ENCODE data around the gene PTPRH.

PTPRH gene

GRCh38 chr19:55239004-55239403, 29.7 kb upstream of the PTPRH start:
- WGBS (ENCODE audit: insufficient coverage) = 98% methylated on average over 11 of the region's 12 CpGs
- peaks cover 29 to 93% (median 77%) of the 10 kb centered on the region in 4 experiments for H3K36me3 ChIP-seq (ENCODE audit: control insufficient read depth in 4 of 4, insufficient read depth in 4 of 4, low read length in 3 of 4)
- H3K27ac ChIP-seq (ENCODE audit: insufficient read depth in 1 of 2, low read depth in 1 of 2, low read length in 2 of 2, poor library complexity in 1 of 2, severe bottlenecking in 2 of 2) = no peak overlapping the region
- DNase-seq = no peak
- H3K4me1 ChIP-seq (ENCODE audit: control extremely low read depth in 1 of 4, control insufficient read depth in 4 of 4, insufficient read depth in 4 of 4, low read length in 3 of 4) = no peaks in the 10 kb centered on the region
- ChIA-PET POLR2A (no interaction called here), CTCF (no interaction called here)
- H3K9me3 ChIP-seq (ENCODE audit: control extremely low read depth in 1 of 5, control insufficient read depth in 4 of 5, insufficient read depth in 2 of 5, low read depth in 1 of 5, low read length in 4 of 5) = no peaks in the 10 kb centered on the region
- H3K4me3 ChIP-seq (ENCODE audit: control insufficient read depth in 1 of 7, extremely low read depth in 1 of 7, insufficient read depth in 4 of 7, low read depth in 2 of 7, low read length in 6 of 7) = no peak overlapping the region
- H3K27me3 ChIP-seq (replicated peaks in 2 of 5; ENCODE audit: control insufficient read depth in 4 of 5, insufficient read depth in 5 of 5, low read length in 4 of 5) = no peaks in the 10 kb centered on the region

GRCh38 chr19:55238030-55238429, 28.7 kb upstream of the PTPRH start:
- Histone ChIP-seq H3K4me1 (ENCODE audit: control extremely low read depth in 1 of 4, control insufficient read depth in 4 of 4, insufficient read depth in 4 of 4, low read length in 3 of 4) (no peaks in the 10 kb centered on the region), H3K4me3 (ENCODE audit: control insufficient read depth in 1 of 7, extremely low read depth in 1 of 7, insufficient read depth in 4 of 7, low read depth in 2 of 7, low read length in 6 of 7) (no peak overlapping the region), H3K27me3 (replicated peaks in 2 of 5; ENCODE audit: control insufficient read depth in 4 of 5, insufficient read depth in 5 of 5, low read length in 4 of 5) (no peaks in the 10 kb centered on the region), H3K36me3 (ENCODE audit: control insufficient read depth in 4 of 4, insufficient read depth in 4 of 4, low read length in 3 of 4) (peaks cover 33 to 89% (median 76%) of the 10 kb centered on the region in 4 experiments), H3K9me3 (ENCODE audit: control extremely low read depth in 1 of 5, control insufficient read depth in 4 of 5, insufficient read depth in 2 of 5, low read depth in 1 of 5, low read length in 4 of 5) (no peaks in the 10 kb centered on the region), H3K27ac (ENCODE audit: insufficient read depth in 1 of 2, low read depth in 1 of 2, low read length in 2 of 2, poor library complexity in 1 of 2, severe bottlenecking in 2 of 2) (no peak overlapping the region)
- WGBS (ENCODE audit: insufficient coverage) = 100% methylated on average over 8 of the region's 8 CpGs
- ChIA-PET POLR2A (interaction anchor here (0.5 to 1.1 kb wide), 3 partner anchors 20 to 346 kb away, joined by 3 to 4 read pairs (median 4); partner anchors contain the start of gene PPP6R1), CTCF (no interaction called here)
- DNase-seq = no peak

GRCh38 chr19:55232986-55233385, 23.7 kb upstream of the PTPRH start:
- H3K4me1 ChIP-seq (ENCODE audit: control extremely low read depth in 1 of 4, control insufficient read depth in 4 of 4, insufficient read depth in 4 of 4, low read length in 3 of 4) = no peaks in the 10 kb centered on the region
- WGBS (ENCODE audit: insufficient coverage) = 80% methylated on average over 2 of the region's 5 CpGs
- H3K36me3 ChIP-seq (ENCODE audit: control insufficient read depth in 4 of 4, insufficient read depth in 4 of 4, low read length in 3 of 4) = peaks cover 21 to 89% (median 78%) of the 10 kb centered on the region in 4 experiments
- no peak overlapping the region for H3K4me3 ChIP-seq (ENCODE audit: control insufficient read depth in 1 of 7, extremely low read depth in 1 of 7, insufficient read depth in 4 of 7, low read depth in 2 of 7, low read length in 6 of 7)
- ChIA-PET POLR2A (no interaction called here), CTCF (no interaction called here)
- H3K27ac ChIP-seq (ENCODE audit: insufficient read depth in 1 of 2, low read depth in 1 of 2, low read length in 2 of 2, poor library complexity in 1 of 2, severe bottlenecking in 2 of 2) = no peak overlapping the region
- no peak for DNase-seq
- no peaks in the 10 kb centered on the region for H3K9me3 ChIP-seq (ENCODE audit: control extremely low read depth in 1 of 5, control insufficient read depth in 4 of 5, insufficient read depth in 2 of 5, low read depth in 1 of 5, low read length in 4 of 5)
- H3K27me3 ChIP-seq (replicated peaks in 2 of 5; ENCODE audit: control insufficient read depth in 4 of 5, insufficient read depth in 5 of 5, low read length in 4 of 5) = no peaks in the 10 kb centered on the region

- POLR2A ChIA-PET = no interaction called here
Observed at GRCh38 chr19:55232286-55232602, 22.9 kb upstream of the PTPRH start.

GRCh38 chr19:55231391-55232285, 22.3 kb upstream of the PTPRH start:
- Histone ChIP-seq H3K9me3 (ENCODE audit: control extremely low read depth in 1 of 5, control insufficient read depth in 4 of 5, insufficient read depth in 2 of 5, low read depth in 1 of 5, low read length in 4 of 5) (no peaks in the 10 kb centered on the region), H3K4me1 (ENCODE audit: control extremely low read depth in 1 of 4, control insufficient read depth in 4 of 4, insufficient read depth in 4 of 4, low read length in 3 of 4) (no peaks in the 10 kb centered on the region), H3K4me3 (ENCODE audit: control insufficient read depth in 1 of 7, extremely low read depth in 1 of 7, insufficient read depth in 4 of 7, low read depth in 2 of 7, low read length in 6 of 7) (no peak overlapping the region), H3K36me3 (ENCODE audit: control insufficient read depth in 4 of 4, insufficient read depth in 4 of 4, low read length in 3 of 4) (peaks cover 13 to 89% (median 77%) of the 10 kb centered on the region in 4 experiments), H3K27ac (ENCODE audit: insufficient read depth in 1 of 2, low read depth in 1 of 2, low read length in 2 of 2, poor library complexity in 1 of 2, severe bottlenecking in 2 of 2) (no peak overlapping the region), H3K27me3 (replicated peaks in 2 of 5; ENCODE audit: control insufficient read depth in 4 of 5, insufficient read depth in 5 of 5, low read length in 4 of 5) (no peaks in the 10 kb centered on the region)
- whole genome bisulfite sequencing (ENCODE audit: insufficient coverage) = 97% methylated on average over 28 of the region's 30 CpGs
- POLR2A ChIA-PET = interaction anchor here (1.0 kb wide), 1 partner anchor 22 kb away, joined by 3 read pairs; no protein-coding TSS in a partner anchor
- CTCF ChIA-PET = interaction anchor here (1.1 kb wide), 1 partner anchor 10 kb away, joined by 4 read pairs; no protein-coding TSS in a partner anchor
- DNase-seq = no peak

More at GRCh38 chr19:55232286-55232602, 22.9 kb upstream of the PTPRH start:
- no peaks in the 10 kb centered on the region for H3K27me3 ChIP-seq (replicated peaks in 2 of 5; ENCODE audit: control insufficient read depth in 4 of 5, insufficient read depth in 5 of 5, low read length in 4 of 5)
- no peak overlapping the region for H3K27ac ChIP-seq (ENCODE audit: insufficient read depth in 1 of 2, low read depth in 1 of 2, low read length in 2 of 2, poor library complexity in 1 of 2, severe bottlenecking in 2 of 2)
- DNase-seq = no peak
- no peaks in the 10 kb centered on the region for H3K9me3 ChIP-seq (ENCODE audit: control extremely low read depth in 1 of 5, control insufficient read depth in 4 of 5, insufficient read depth in 2 of 5, low read depth in 1 of 5, low read length in 4 of 5)
- no peak overlapping the region for H3K4me3 ChIP-seq (ENCODE audit: control insufficient read depth in 1 of 7, extremely low read depth in 1 of 7, insufficient read depth in 4 of 7, low read depth in 2 of 7, low read length in 6 of 7)
- CTCF ChIA-PET = interaction anchor here (1.1 kb wide), 1 partner anchor 10 kb away, joined by 4 read pairs; no protein-coding TSS in a partner anchor
- no peaks in the 10 kb centered on the region for H3K4me1 ChIP-seq (ENCODE audit: control extremely low read depth in 1 of 4, control insufficient read depth in 4 of 4, insufficient read depth in 4 of 4, low read length in 3 of 4)
- peaks cover 16 to 89% (median 79%) of the 10 kb centered on the region in 4 experiments for H3K36me3 ChIP-seq (ENCODE audit: control insufficient read depth in 4 of 4, insufficient read depth in 4 of 4, low read length in 3 of 4)
- 89% methylated on average over 3 of the region's 12 CpGs for WGBS (ENCODE audit: insufficient coverage)

GRCh38 chr19:55230780-55231179, 21.5 kb upstream of the PTPRH start:
- ChIA-PET CTCF (no interaction called here), POLR2A (no interaction called here)
- H3K36me3 ChIP-seq (ENCODE audit: control insufficient read depth in 4 of 4, insufficient read depth in 4 of 4, low read length in 3 of 4) = peaks cover 13 to 89% (median 76%) of the 10 kb centered on the region in 4 experiments
- H3K9me3 ChIP-seq (ENCODE audit: control extremely low read depth in 1 of 5, control insufficient read depth in 4 of 5, insufficient read depth in 2 of 5, low read depth in 1 of 5, low read length in 4 of 5) = no peaks in the 10 kb centered on the region
- DNase-seq = no peak
- WGBS (ENCODE audit: insufficient coverage) = 96% methylated on average over 10 of the region's 13 CpGs
- H3K27ac ChIP-seq (ENCODE audit: insufficient read depth in 1 of 2, low read depth in 1 of 2, low read length in 2 of 2, poor library complexity in 1 of 2, severe bottlenecking in 2 of 2) = no peak overlapping the region
- H3K4me1 ChIP-seq (ENCODE audit: control extremely low read depth in 1 of 4, control insufficient read depth in 4 of 4, insufficient read depth in 4 of 4, low read length in 3 of 4) = no peaks in the 10 kb centered on the region
- H3K4me3 ChIP-seq (ENCODE audit: control insufficient read depth in 1 of 7, extremely low read depth in 1 of 7, insufficient read depth in 4 of 7, low read depth in 2 of 7, low read length in 6 of 7) = no peak overlapping the region
- H3K27me3 ChIP-seq (replicated peaks in 2 of 5; ENCODE audit: control insufficient read depth in 4 of 5, insufficient read depth in 5 of 5, low read length in 4 of 5) = no peaks in the 10 kb centered on the region

GRCh38 chr19:55230329-55230728, 21.0 kb upstream of the PTPRH start:
- Histone ChIP-seq H3K4me3 (ENCODE audit: control insufficient read depth in 1 of 7, extremely low read depth in 1 of 7, insufficient read depth in 4 of 7, low read depth in 2 of 7, low read length in 6 of 7) (no peak overlapping the region), H3K9me3 (ENCODE audit: control extremely low read depth in 1 of 5, control insufficient read depth in 4 of 5, insufficient read depth in 2 of 5, low read depth in 1 of 5, low read length in 4 of 5) (no peaks in the 10 kb centered on the region), H3K27me3 (replicated peaks in 2 of 5; ENCODE audit: control insufficient read depth in 4 of 5, insufficient read depth in 5 of 5, low read length in 4 of 5) (no peaks in the 10 kb centered on the region), H3K27ac (ENCODE audit: insufficient read depth in 1 of 2, low read depth in 1 of 2, low read length in 2 of 2, poor library complexity in 1 of 2, severe bottlenecking in 2 of 2) (no peak overlapping the region), H3K4me1 (ENCODE audit: control extremely low read depth in 1 of 4, control insufficient read depth in 4 of 4, insufficient read depth in 4 of 4, low read length in 3 of 4) (no peaks in the 10 kb centered on the region), H3K36me3 (ENCODE audit: control insufficient read depth in 4 of 4, insufficient read depth in 4 of 4, low read length in 3 of 4) (peaks cover 13 to 92% (median 77%) of the 10 kb centered on the region in 4 experiments)
- ChIA-PET CTCF (no interaction called here), POLR2A (no interaction called here)
- WGBS (ENCODE audit: insufficient coverage) = 93% methylated on average over 3 of the region's 13 CpGs
- no peak for DNase-seq
